NCI-H510A (cell line): ENCODE results near the gene GNGT2.

Source experiments
- DNase-seq: peaks from one replicate; lab custom pipeline; 2025; lab: John Stamatoyannopoulos, UW

Gene GNGT2

GRCh38 chr17:49229076-49229804, 18.9 kb upstream of the GNGT2 start:
- DNase-seq, result no peak

- peak; percentile 52 for DNase-seq
Measured at GRCh38 chr17:49227436-49228261, 17.3 kb upstream of the GNGT2 start.

- no peak for DNase-seq
Measured at GRCh38 chr17:49226771-49227435, 16.5 kb upstream of the GNGT2 start.

- DNase-seq, result no peak
Measured at GRCh38 chr17:49225554-49226236, 15.3 kb upstream of the GNGT2 start.

GRCh38 chr17:49224997-49225337, 14.6 kb upstream of the GNGT2 start:
- no peak for DNase-seq

- DNase-seq, result peak; percentile 85
Measured at GRCh38 chr17:49224198-49224996, 14.0 kb upstream of the GNGT2 start.

GRCh38 chr17:49223517-49224197, 13.3 kb upstream of the GNGT2 start:
- DNase-seq, result peak; percentile 54

- DNase-seq, result no peak
Measured at GRCh38 chr17:49223168-49223516, 12.8 kb upstream of the GNGT2 start.

GRCh38 chr17:49219987-49220386, 9.6 kb upstream of the GNGT2 start:
- no peak for DNase-seq

- DNase-seq, result no peak
Measured at GRCh38 chr17:49218941-49219913, 8.9 kb upstream of the GNGT2 start.

- DNase-seq, result no peak
Measured at GRCh38 chr17:49217651-49218413, 7.5 kb upstream of the GNGT2 start.

- no peak for DNase-seq
Measured at GRCh38 chr17:49216953-49217650, 6.7 kb upstream of the GNGT2 start.

GRCh38 chr17:49216482-49216881, 6.1 kb upstream of the GNGT2 start:
- DNase-seq, result no peak

GRCh38 chr17:49214676-49215360, 4.4 kb upstream of the GNGT2 start:
- DNase-seq, result no peak

- DNase-seq, result no peak
Measured at GRCh38 chr17:49213847-49214246, 3.5 kb upstream of the GNGT2 start.

- DNase-seq, result no peak
Measured at GRCh38 chr17:49213399-49213798, 3.0 kb upstream of the GNGT2 start.

- DNase-seq, result no peak
Measured at GRCh38 chr17:49209061-49209571, 1.3 kb downstream of the GNGT2 start.

- DNase-seq, result no peak
Measured at GRCh38 chr17:49204516-49204915, 5.9 kb downstream of the GNGT2 start.
